Left ventricle myocardium inferior (tissue), 1 donor: Measurements from ENCODE around the gene NPC1L1. TPM values are rescaled to one million over a fixed set of nuclear protein-coding genes. Genes with fewer than 3 reads are reported as not detected.

ENCODE experiments used
- DNase-seq: peaks from one replicate; pipeline ENCODE4 v3.0.0-alpha.2; 2020
- H3K27ac ChIP-seq: fragments of 200-600 bp; replicated peaks from 2 replicates; pipeline ENCODE4 v1.8.0; 2021
- H3K27me3 ChIP-seq: fragments of 200-600 bp; 2 replicates; pipeline ENCODE4 v1.8.0; 2021; ENCODE audit warnings: low read depth
- H3K36me3 ChIP-seq: fragments of 200-600 bp; 2 replicates; pipeline ENCODE4 v1.8.0; 2021
- H3K4me1 ChIP-seq: fragments of 200-600 bp; 2 replicates; pipeline ENCODE4 v1.8.0; 2021
- H3K4me3 ChIP-seq: fragments of 200-600 bp; 2 replicates; pipeline ENCODE4 v1.8.0; 2021; ENCODE audit warnings: mild to moderate bottlenecking, moderate library complexity
- H3K9me3 ChIP-seq: fragments of 200-600 bp; replicated peaks from 2 replicates; pipeline ENCODE4 v1.8.0; 2021
- intact Hi-C: fragments of 100-400 bp; cut with micrococcal nuclease; formaldehyde crosslinking; loops from one replicate; pipeline ENCODE4 v1.11.0; 2022
- total RNA-seq: library from RNA; stranded (reverse); fragmentation: NEBNext Ultra II Directional; extraction: Animal tissue kit (Norgen Biotek cat#: 25700); gene quantifications from one replicate; pipeline ENCODE4 v1.2.1, GENCODE V29; 2021
- TF ChIP-seq, protein P1 (sequence below): fragments of 200-600 bp; IDR thresholded peaks from 2 replicates; pipeline ENCODE4 v1.8.0; 2021; ENCODE audit warnings: antibody characterized with exemption, mild to moderate bottlenecking, borderline replicate concordance
- donor health status: DM: no; HTN: yes; CAD: no; lungs with severe emphysema.

NPC1L1 gene
- total RNA-seq, 1 donor from 2014 or later: 0.19 TPM

- Histone ChIP-seq H3K36me3 (no peaks in the 10 kb centered on the region), H3K9me3 (no peaks in the 10 kb centered on the region), H3K4me1 (no peaks in the 10 kb centered on the region), H3K27me3 (no peaks in the 10 kb centered on the region), H3K27ac (no peak overlapping the region), H3K4me3 (no peak overlapping the region)
- no peak for DNase-seq
- intact Hi-C loops: no loop called here
- TF ChIP-seq, protein P1, sequence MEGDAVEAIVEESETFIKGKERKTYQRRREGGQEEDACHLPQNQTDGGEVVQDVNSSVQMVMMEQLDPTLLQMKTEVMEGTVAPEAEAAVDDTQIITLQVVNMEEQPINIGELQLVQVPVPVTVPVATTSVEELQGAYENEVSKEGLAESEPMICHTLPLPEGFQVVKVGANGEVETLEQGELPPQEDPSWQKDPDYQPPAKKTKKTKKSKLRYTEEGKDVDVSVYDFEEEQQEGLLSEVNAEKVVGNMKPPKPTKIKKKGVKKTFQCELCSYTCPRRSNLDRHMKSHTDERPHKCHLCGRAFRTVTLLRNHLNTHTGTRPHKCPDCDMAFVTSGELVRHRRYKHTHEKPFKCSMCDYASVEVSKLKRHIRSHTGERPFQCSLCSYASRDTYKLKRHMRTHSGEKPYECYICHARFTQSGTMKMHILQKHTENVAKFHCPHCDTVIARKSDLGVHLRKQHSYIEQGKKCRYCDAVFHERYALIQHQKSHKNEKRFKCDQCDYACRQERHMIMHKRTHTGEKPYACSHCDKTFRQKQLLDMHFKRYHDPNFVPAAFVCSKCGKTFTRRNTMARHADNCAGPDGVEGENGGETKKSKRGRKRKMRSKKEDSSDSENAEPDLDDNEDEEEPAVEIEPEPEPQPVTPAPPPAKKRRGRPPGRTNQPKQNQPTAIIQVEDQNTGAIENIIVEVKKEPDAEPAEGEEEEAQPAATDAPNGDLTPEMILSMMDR: no peak
Observed at GRCh38 chr7:44539669-44540506, 1.2 kb downstream of the NPC1L1 start.

- Histone ChIP-seq H3K4me1 (no peaks in the 10 kb centered on the region), H3K9me3 (no peaks in the 10 kb centered on the region), H3K27ac (no peak overlapping the region), H3K4me3 (no peak overlapping the region), H3K36me3 (no peaks in the 10 kb centered on the region), H3K27me3 (no peaks in the 10 kb centered on the region)
- no peak for DNase-seq
- intact Hi-C loops: no loop called here
- TF ChIP-seq, protein P1: no peak
Observed at GRCh38 chr7:44538798-44539668, 2.1 kb downstream of the NPC1L1 start.

- TF ChIP-seq, protein P1: no peak
Observed at GRCh38 chr7:44538093-44538797, 2.9 kb downstream of the NPC1L1 start.

GRCh38 chr7:44537442-44537841 lies 3.7 kb downstream of the NPC1L1 start:
- no peaks in the 10 kb centered on the region for H3K9me3 ChIP-seq
- TF ChIP-seq, protein P1: no peak
- H3K27me3 ChIP-seq: no peaks in the 10 kb centered on the region
- intact Hi-C loops: no loop called here
- no peaks in the 10 kb centered on the region for H3K36me3 ChIP-seq
- H3K4me1 ChIP-seq: no peaks in the 10 kb centered on the region
- DNase-seq: no peak
- H3K4me3 ChIP-seq: no peak overlapping the region
- no peak overlapping the region for H3K27ac ChIP-seq

More at GRCh38 chr7:44538093-44538797, 2.9 kb downstream of the NPC1L1 start:
- Histone ChIP-seq H3K27ac (no peak overlapping the region), H3K9me3 (no peaks in the 10 kb centered on the region), H3K27me3 (no peaks in the 10 kb centered on the region), H3K4me1 (no peaks in the 10 kb centered on the region), H3K4me3 (no peak overlapping the region), H3K36me3 (no peaks in the 10 kb centered on the region)
- intact Hi-C loops: no loop called here
- DNase-seq: no peak

DNA sequence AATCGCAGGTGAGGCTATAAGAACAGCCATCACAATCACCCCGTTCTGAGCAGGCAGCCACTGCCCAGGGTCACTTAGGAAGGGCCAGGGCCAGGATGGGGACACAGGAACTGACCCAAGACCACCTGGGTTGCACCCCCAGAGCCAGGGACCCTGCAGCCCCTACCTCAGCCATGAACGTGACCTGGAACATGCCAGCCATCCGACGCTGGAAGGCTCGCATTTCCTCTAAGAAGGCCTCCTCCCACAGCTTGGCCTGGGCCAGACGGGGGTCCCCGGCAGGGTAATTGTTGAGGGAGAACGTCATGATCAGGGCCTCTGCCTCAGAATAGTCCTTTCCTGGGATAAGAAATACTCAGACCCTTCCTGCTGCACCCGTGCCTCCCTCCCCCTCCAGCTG lies 5.0 kb downstream of the NPC1L1 start:
- TF ChIP-seq, protein P1: no peak
- H3K27me3 ChIP-seq: no peaks in the 10 kb centered on the region
- H3K27ac ChIP-seq: no peak overlapping the region
- no peak overlapping the region for H3K4me3 ChIP-seq
- H3K9me3 ChIP-seq: no peaks in the 10 kb centered on the region
- no peaks in the 10 kb centered on the region for H3K36me3 ChIP-seq
- intact Hi-C loops: no loop called here
- DNase-seq: no peak
- H3K4me1 ChIP-seq: no peaks in the 10 kb centered on the region
